ENCODE measurements around the gene CHORDC1.

DNA sequence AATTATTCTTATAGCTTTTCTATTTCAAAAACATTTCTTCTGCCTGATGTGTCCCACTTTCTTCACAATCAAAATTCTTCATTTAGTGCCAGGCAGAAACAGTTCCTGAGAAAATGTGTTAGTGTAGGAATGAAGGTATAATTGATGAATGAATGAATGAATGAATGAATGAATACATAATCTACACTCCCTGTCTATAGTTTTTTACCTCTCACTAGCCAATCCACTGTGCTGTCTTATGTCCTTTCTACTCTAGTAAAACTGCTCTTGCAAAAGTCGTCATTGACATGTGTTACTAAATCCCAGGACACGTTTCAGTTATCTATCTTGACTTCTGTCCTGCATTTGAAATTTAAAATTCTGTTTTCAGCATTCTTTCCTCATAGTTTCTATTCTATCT, 42.9 kb downstream of the CHORDC1 start:
- TF ChIP-seq, protein P1, sequence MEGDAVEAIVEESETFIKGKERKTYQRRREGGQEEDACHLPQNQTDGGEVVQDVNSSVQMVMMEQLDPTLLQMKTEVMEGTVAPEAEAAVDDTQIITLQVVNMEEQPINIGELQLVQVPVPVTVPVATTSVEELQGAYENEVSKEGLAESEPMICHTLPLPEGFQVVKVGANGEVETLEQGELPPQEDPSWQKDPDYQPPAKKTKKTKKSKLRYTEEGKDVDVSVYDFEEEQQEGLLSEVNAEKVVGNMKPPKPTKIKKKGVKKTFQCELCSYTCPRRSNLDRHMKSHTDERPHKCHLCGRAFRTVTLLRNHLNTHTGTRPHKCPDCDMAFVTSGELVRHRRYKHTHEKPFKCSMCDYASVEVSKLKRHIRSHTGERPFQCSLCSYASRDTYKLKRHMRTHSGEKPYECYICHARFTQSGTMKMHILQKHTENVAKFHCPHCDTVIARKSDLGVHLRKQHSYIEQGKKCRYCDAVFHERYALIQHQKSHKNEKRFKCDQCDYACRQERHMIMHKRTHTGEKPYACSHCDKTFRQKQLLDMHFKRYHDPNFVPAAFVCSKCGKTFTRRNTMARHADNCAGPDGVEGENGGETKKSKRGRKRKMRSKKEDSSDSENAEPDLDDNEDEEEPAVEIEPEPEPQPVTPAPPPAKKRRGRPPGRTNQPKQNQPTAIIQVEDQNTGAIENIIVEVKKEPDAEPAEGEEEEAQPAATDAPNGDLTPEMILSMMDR (IDR thresholded peaks at IDR 0.05) = no peak
- no peak for TF ChIP-seq ZFX (IDR thresholded peaks at IDR 0.05; ENCODE audit: borderline replicate concordance)

All from 22Rv1 (cell line).